CD1c-positive myeloid dendritic cell (primary cell): ENCODE measurements around the gene CCDC197.

Experiments used
- DNase-seq: peaks from one replicate; pipeline ENCODE4 v3.0.0-alpha.2; 2016; ENCODE audit errors: extremely low spot score

Gene CCDC197

DNA sequence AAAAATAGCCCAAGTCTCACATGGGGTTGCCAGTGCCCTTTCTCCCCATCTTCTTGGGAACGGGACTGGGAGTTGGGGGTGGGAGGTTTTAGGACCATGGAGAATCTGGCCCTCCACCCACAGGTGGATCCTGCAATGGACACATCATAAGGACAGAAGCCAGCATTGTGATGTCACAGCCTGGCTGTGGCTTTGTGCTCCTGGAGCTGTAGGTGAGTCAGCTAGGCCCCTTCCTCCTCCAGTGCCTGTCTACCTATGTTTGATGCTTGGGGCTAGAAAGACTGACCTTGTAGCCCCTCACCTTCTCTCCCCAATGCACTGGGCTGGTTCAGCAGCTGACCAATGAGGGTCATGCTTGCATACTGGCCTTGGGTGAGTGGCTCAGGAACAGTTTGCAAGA is at the start of gene CCDC197:
Gene CCDC197 (plus strand): TSS at position 220 of the 400 bp plus-strand sequence. CDS start 831 bp downstream, outside the sequence.
- no peak for DNase-seq

GRCh38 chr14:93949511-93950075 is 47.5 kb upstream of the CCDC197 start:
- DNase-seq, result no peak

GRCh38 chr14:93950948-93951634 is 46.0 kb upstream of the CCDC197 start:
- DNase-seq, result no peak

- no peak for DNase-seq
These were observed 45.2 kb upstream of the CCDC197 start for GRCh38 chr14:93951635-93952540.

GRCh38 chr14:93952829-93953228 is 44.3 kb upstream of the CCDC197 start:
- DNase-seq, result no peak

DNA sequence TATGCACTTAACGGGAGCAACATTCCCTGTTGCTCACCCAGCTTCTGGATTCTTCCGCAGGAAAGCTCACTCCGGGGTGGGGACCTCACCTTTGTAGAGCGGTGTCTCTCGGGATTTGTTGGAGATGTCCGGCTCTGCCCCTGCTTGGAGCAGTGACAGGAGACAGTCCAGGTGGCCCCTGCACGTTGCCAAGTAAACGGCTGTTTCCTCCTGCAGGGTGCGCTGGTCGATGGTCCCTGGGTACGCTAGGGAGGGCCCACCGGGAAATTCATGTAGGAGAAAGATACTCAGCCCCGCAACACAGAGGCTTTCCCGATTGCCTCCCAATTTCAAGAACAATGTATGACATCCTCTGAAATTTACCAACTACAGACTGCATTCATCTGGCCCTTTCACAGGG is 43.8 kb upstream of the CCDC197 start:
- no peak for DNase-seq

GRCh38 chr14:93953739-93954515 is 43.2 kb upstream of the CCDC197 start:
- peak; percentile 26 for DNase-seq

DNA sequence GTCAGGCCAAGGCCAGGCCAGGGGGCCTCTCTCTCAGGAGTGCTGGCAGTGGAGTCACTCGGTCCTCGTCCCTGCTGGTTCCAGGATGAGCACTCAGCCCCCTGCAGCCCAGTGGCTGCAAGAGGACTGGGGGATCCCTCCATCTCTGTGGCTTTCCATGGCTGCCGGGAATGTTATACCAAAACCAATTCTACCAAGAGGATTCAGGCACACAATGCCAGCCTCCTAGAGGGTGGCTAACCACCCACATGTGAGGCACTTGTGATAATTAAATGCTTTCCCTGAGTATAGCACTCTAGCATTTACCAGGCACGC is 42.6 kb upstream of the CCDC197 start:
- DNase-seq, result no peak

- DNase-seq, result peak; percentile 93
These were observed 41.9 kb upstream of the CCDC197 start for GRCh38 chr14:93954900-93955849.

GRCh38 chr14:93955850-93956481 is 41.1 kb upstream of the CCDC197 start:
- DNase-seq, result no peak

DNA sequence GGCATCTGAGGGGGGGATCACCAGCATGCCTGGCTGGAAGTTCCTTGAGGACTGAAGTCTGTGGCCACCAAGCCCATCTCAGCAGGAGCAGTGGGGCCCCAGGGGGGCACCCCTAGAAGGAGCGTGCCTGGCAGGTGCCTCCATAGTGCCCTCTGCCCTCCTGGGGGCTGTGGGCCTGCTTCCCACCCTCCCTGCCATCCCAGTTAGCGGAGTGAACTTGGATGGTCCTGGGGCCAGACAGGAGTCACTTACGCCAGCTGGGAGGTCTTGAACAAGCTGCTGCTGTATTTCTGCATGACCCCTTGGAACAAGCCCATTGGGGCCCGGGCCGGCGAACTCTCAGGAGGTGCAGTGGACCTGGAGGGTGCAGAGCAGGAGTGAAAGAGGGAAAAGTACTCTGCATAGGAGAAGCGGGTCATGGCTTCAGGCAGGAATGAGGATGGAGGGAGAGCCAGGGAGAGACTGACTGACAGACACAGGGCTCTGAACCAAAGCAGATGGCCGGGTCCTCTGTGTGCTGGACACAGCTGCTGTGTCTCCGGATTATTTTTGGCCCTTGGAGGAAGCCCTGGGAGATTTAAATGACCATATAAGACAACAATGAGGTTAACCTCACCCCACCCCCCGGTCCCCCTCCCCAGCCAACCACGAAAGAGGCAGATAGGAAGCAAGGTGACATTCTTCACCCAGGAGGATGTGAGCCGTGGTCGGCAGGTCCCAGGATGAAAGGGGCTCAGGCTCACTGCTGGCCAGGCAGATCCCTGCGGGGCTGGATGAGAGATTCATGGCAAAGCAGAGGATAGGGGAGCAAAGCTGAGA is 40.4 kb upstream of the CCDC197 start:
- DNase-seq, result no peak

DNA sequence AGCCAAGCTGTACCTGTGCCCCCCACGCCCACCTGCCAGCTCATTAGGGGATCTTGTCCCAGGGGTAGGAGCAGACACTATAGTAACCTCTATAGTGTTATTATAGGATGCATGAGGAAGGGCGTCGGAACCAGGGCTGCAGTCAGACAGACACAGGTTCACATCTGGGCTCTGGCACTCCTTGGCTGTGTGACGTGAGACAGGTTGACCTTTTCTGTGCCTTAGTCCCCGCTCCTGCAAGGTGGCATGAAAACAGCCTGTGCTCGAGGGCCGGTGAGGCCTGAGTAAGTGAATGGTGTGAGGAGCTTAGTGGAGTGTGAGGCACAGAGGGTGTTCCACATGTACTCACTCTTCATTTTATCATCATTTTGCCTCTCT is 39.8 kb upstream of the CCDC197 start:
- no peak for DNase-seq

- no peak for DNase-seq
These were observed 39.1 kb upstream of the CCDC197 start for GRCh38 chr14:93957751-93958566.

DNA sequence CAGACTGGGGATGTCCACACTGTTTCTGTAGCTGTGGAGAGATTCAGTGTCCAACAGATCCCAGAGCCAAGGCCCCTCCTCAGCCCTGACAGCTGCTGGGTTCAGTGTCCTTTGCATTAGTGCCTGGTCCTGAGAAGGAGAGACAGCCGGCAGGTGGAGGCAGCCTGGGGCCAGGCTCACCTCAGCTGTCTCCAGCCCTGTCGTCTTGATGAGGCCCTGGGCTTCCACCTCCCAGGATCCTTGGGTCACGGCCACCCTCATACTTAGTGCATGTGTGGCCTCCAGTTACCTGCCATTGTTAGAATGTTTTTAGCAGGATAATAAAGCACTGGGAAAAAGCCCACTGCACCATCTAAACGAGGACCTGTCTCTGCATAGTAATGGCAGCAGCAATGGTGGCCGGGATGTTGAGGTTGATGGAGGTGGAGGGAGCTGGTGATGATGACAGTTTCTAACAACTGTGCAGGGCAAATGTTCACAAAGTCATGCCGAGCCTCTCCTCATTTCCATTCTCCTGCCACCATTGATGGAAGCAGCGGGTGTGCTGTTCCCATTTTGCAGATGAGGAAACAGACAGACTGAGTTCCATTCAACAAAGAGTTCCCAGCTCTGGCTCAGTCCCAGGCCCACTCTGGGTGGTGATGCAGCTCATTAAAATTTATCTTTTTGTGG is 38.4 kb upstream of the CCDC197 start:
- no peak for DNase-seq

DNA sequence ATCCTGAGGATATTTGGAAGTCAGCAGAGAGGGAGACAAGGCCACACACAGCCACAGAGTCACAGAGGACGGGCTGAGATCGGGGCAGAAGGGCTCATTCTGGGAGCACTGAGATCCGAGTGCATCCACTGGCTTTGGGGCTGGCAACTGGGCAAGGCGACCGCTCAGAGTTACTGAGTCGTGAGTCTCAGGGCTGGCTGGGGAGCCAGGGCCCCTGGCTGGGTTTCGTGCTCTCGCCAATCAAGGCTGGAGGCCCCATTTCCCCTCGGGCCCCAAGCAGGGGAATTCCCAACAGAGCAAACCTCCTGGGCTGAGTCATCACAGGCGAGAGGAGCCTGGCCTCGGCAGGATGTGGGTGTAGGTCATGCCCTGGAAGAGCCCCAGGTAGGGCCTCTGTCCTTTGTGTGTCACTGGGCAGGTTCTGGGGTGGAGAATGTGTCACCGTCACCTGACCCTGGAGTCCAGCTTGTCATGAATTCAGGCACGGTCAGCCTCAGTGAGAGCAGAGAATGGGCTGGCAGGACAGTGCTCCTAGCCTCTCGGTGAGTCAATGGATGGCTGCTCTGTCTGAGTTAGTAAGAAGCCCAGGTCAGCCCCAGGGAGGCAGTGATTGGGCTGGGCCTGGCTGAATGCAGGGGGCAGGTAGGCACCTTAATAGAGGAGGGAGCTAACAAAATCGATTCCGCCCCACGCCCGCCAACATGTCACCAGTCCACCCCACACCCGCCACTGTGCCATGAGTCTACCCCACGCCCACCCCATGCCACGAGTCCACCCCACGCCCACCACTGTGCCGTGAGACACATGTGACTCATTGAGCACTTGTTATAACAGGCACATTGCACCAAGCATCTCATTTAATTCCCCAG is 37.6 kb upstream of the CCDC197 start:
- DNase-seq, result peak; percentile 96

DNA sequence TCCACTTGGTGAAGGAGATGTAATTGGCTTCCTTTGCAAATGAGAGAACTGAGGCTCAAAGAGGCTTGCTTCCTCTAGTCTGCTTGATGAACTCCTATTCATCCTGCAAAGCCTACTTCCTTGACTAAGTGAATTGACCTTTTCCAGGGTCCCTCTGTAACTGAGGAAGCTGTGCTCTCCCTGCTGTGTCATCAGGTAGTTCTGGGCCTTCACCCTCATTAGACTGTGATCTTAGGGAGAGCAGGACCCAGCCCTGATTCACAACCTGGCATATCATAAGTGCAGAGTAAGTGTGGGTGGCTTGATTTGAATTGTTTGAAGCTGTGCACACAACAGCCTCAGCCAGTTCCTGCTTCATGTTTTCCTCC is 37.0 kb upstream of the CCDC197 start:
- DNase-seq, result no peak

- DNase-seq, result no peak
These were observed 36.2 kb upstream of the CCDC197 start for GRCh38 chr14:93960774-93961438.
